Thymus (tissue), 11 donors: ENCODE results near the gene SHC1. TPM values are rescaled to one million over a fixed set of nuclear protein-coding genes. Genes with fewer than 3 reads are reported as not detected.
A peak's percentile ranks its signal among the peaks of the same experiment; 100 is the strongest.

Experiments
- DNase-seq, 9 donors: peaks; one replicate each; pipeline ENCODE4 v3.0.0-alpha.2; 2013; ENCODE audit warnings: low spot score in 9 of 9, low read depth in 6 of 9, missing footprints in 1 of 9
- H3K27ac ChIP-seq, 2 donors: one replicate each; pipeline ENCODE4 v1.5.1; 2013; ENCODE audit warnings: control low read depth in 1 of 2, low read depth in 1 of 2, low read length in 1 of 2, mild to moderate bottlenecking in 1 of 2, moderate library complexity in 1 of 2
- H3K27me3 ChIP-seq, 2 donors: one replicate each; pipeline ENCODE4 v1.5.1; 2013; ENCODE audit warnings: low read length in 1 of 2; ENCODE audit not compliant: control insufficient read depth in 2 of 2, insufficient read depth in 1 of 2
- H3K36me3 ChIP-seq, 2 donors: one replicate each; pipeline ENCODE4 v1.5.1; 2013; ENCODE audit warnings: low read length in 1 of 2, mild to moderate bottlenecking in 1 of 2, moderate library complexity in 1 of 2; ENCODE audit not compliant: control insufficient read depth in 2 of 2, insufficient read depth in 2 of 2
- H3K4me1 ChIP-seq, 2 donors: one replicate each; pipeline ENCODE4 v1.5.1; 2013; ENCODE audit warnings: low read length in 2 of 2; ENCODE audit not compliant: control insufficient read depth in 2 of 2, insufficient read depth in 2 of 2
- H3K4me3 ChIP-seq, 2 donors: one replicate each; pipeline ENCODE4 v1.5.1; 2013; ENCODE audit warnings: low read length in 2 of 2, control low read depth in 1 of 2, mild to moderate bottlenecking in 1 of 2
- H3K9me3 ChIP-seq, 2 donors: one replicate each; pipeline ENCODE4 v1.5.1; 2013; ENCODE audit warnings: low read length in 1 of 2, mild to moderate bottlenecking in 1 of 2; ENCODE audit not compliant: control insufficient read depth in 2 of 2, insufficient read depth in 1 of 2
- WGBS: extraction: QIAGEN DNeasy Blood & Tissue Kit; methylation state at CpG from one replicate; pipeline ENCODE4 v1.1.7; 2013; 5-methylcytosine and 5-hydroxymethylcytosine counted together
- polyA plus RNA-seq: library from polyadenylated mRNA; stranded (reverse); fragments of 200-250 nt; gene quantifications from one replicate; pipeline ENCODE4 v1.2.3, GENCODE V29; 2013
- total RNA-seq: library from RNA; stranded (reverse); fragments of 120-200 nt; gene quantifications from one replicate; pipeline ENCODE4 v1.2.4, GENCODE V29; 2013
- donor health status: healthy.

Gene SHC1
- total and polyA plus RNA-seq, 2 donors = 30.5 to 66.7 TPM

GRCh38 chr1:155004352-155005075 lies 34.0 kb upstream of the SHC1 start:
- H3K4me1 ChIP-seq = peaks cover 2 to 94% of the 10 kb centered on the region in 2 donors
- peak overlapping the region; percentile 48 to 52 for H3K4me3 ChIP-seq
- H3K27me3 ChIP-seq = peaks cover 39 to 79% of the 10 kb centered on the region in 2 donors
- no peaks in the 10 kb centered on the region for H3K36me3 ChIP-seq
- 92% methylated on average over 5 of the region's 5 CpGs for WGBS
- no peak for DNase-seq
- H3K9me3 ChIP-seq = peaks cover 0 to 16% of the 10 kb centered on the region in 2 donors
- H3K27ac ChIP-seq = peak overlapping the region; percentile 10 to 28

- H3K4me1 ChIP-seq = peaks cover 3 to 94% of the 10 kb centered on the region in 2 donors
Observed at GRCh38 chr1:155003766-155004351, 33.3 kb upstream of the SHC1 start.

GRCh38 chr1:155003227-155003765 lies 32.7 kb upstream of the SHC1 start:
- Histone ChIP-seq H3K36me3 (no peaks in the 10 kb centered on the region), H3K4me1 (peaks cover 3 to 94% of the 10 kb centered on the region in 2 donors), H3K9me3 (peaks cover 0 to 16% of the 10 kb centered on the region in 2 donors), H3K27me3 (peaks cover 42 to 80% of the 10 kb centered on the region in 2 donors), H3K27ac (peak overlapping the region; percentile 51 to 86), H3K4me3 (peak overlapping the region; percentile 48 to 52)
- WGBS = 1% methylated on average over 37 of the region's 37 CpGs
- no peak for DNase-seq

More at GRCh38 chr1:155003766-155004351, 33.3 kb upstream of the SHC1 start:
- 9% methylated on average over 34 of the region's 34 CpGs for WGBS
- Histone ChIP-seq H3K4me3 (peak overlapping the region; percentile 48 to 52), H3K36me3 (no peaks in the 10 kb centered on the region), H3K27ac (peak overlapping the region; percentile 51 to 86), H3K27me3 (peaks cover 42 to 79% of the 10 kb centered on the region in 2 donors), H3K9me3 (peaks cover 0 to 16% of the 10 kb centered on the region in 2 donors)
- no peak for DNase-seq

GRCh38 chr1:155002464-155003226 lies 32.1 kb upstream of the SHC1 start, which contains the start of gene ZBTB7B:
ZBTB7B (plus strand) TSS chr1:155002802; CDS start chr1:155014661, 11,859 bp downstream.
- peak within 1 kb of the TSS; percentile 79 to 87 for H3K27ac ChIP-seq
- WGBS = 2% methylated on average over 34 of the region's 35 CpGs
- H3K27me3 ChIP-seq = peaks cover 47 to 84% of the 10 kb centered on the region in 2 donors
- peaks cover 3 to 94% of the 10 kb centered on the region in 2 donors for H3K4me1 ChIP-seq
- no peaks in the 10 kb centered on the region for H3K36me3 ChIP-seq
- no peak for DNase-seq
- peak within 1 kb of the TSS; percentile 48 to 52 for H3K4me3 ChIP-seq
- peaks cover 0 to 19% of the 10 kb centered on the region in 2 donors for H3K9me3 ChIP-seq

- peak in 4 of 9 donors; percentile 68 to 87 (median 72) for DNase-seq
- Histone ChIP-seq H3K4me1 (peaks cover 3 to 94% of the 10 kb centered on the region in 2 donors), H3K9me3 (peaks cover 0 to 19% of the 10 kb centered on the region in 2 donors), H3K4me3 (peak overlapping the region; percentile 47 to 48), H3K27ac (peak overlapping the region; percentile 79 to 87), H3K36me3 (no peaks in the 10 kb centered on the region), H3K27me3 (peaks cover 54 to 91% of the 10 kb centered on the region in 2 donors)
- 1% methylated on average over 38 of the region's 38 CpGs for WGBS
Observed at GRCh38 chr1:155001675-155002463, 31.3 kb upstream of the SHC1 start.

GRCh38 chr1:155001425-155001674 lies 30.8 kb upstream of the SHC1 start:
- no peak for DNase-seq
- Histone ChIP-seq H3K36me3 (no peaks in the 10 kb centered on the region), H3K4me3 (peak overlapping the region; percentile 47 to 48), H3K27me3 (peaks cover 58 to 95% of the 10 kb centered on the region in 2 donors), H3K27ac (peak overlapping the region; percentile 79 to 87), H3K9me3 (peaks cover 0 to 19% of the 10 kb centered on the region in 2 donors), H3K4me1 (peaks cover 3 to 89% of the 10 kb centered on the region in 2 donors)
- 2% methylated on average over 11 of the region's 11 CpGs for WGBS

- Histone ChIP-seq H3K27ac (peak overlapping the region; percentile 79 to 83), H3K36me3 (no peaks in the 10 kb centered on the region), H3K4me1 (peaks cover 3 to 84% of the 10 kb centered on the region in 2 donors), H3K27me3 (peaks cover 62 to 96% of the 10 kb centered on the region in 2 donors), H3K4me3 (peak overlapping the region; percentile 47 to 48), H3K9me3 (peaks cover 0 to 19% of the 10 kb centered on the region in 2 donors)
- 1% methylated on average over 43 of the region's 43 CpGs for WGBS
- DNase-seq = peak in 1 of 9 donors; percentile 72
Observed at GRCh38 chr1:155000726-155001424, 30.3 kb upstream of the SHC1 start.

GRCh38 chr1:155000411-155000725 lies 29.8 kb upstream of the SHC1 start:
- H3K9me3 ChIP-seq = peaks cover 0 to 19% of the 10 kb centered on the region in 2 donors
- peak overlapping the region; percentile 79 to 83 for H3K27ac ChIP-seq
- DNase-seq = no peak
- peaks cover 3 to 79% of the 10 kb centered on the region in 2 donors for H3K4me1 ChIP-seq
- H3K4me3 ChIP-seq = peak overlapping the region; percentile 47 to 48
- under 1% methylated on average over 13 of the region's 13 CpGs for WGBS
- H3K36me3 ChIP-seq = no peaks in the 10 kb centered on the region
- peaks cover 65 to 94% of the 10 kb centered on the region in 2 donors for H3K27me3 ChIP-seq
